Limb (tissue), 2 donors: ENCODE results near the gene MRTO4.
A peak's percentile ranks its signal among the peaks of the same experiment; 100 is the strongest.

Experiments
- DNase-seq, 2 donors: peaks; one replicate each; pipeline ENCODE4 v3.0.0-alpha.2; 2016; ENCODE audit errors: extremely low spot score in 2 of 2

MRTO4 gene

GRCh38 chr1:19308509-19308907 is 56.9 kb downstream of the MRTO4 start:
- DNase-seq: no peak

DNA sequence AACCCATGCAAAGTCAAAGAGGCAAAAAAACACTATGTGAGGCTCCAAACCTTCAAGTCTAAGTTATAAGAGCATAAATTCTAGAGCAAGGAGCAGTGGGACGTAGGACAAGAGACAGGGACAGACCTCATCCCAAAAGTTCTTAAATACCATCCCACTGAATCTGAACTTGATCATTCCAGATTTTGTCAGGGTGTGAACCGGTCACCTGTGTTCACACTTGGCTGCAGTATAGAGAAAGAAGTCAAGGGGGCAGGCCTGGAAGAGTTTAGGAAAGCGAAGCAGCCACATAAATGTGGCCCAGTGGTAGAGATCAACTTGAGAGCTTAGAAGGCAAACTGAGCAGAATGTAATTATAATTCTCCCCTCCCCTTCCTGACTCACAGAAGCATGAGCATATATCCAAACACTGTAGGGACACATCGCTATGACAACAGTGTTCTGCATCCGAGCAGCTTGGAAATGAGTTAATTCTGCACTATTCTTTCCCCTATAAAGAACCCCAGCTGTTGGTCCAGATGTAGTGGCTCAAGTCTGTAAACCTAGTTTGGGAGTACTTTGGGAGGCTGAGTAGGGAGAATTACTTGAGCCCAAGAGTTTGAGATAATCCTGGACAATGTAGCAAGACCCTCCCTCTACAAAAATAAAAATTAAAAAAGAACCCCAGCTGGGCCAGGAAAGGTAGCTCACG is 57.7 kb downstream of the MRTO4 start:
- DNase-seq: peak in 1 of 2 donors; percentile 28
